ENCODE data around the gene INTS1.

INTS1 gene

DNA sequence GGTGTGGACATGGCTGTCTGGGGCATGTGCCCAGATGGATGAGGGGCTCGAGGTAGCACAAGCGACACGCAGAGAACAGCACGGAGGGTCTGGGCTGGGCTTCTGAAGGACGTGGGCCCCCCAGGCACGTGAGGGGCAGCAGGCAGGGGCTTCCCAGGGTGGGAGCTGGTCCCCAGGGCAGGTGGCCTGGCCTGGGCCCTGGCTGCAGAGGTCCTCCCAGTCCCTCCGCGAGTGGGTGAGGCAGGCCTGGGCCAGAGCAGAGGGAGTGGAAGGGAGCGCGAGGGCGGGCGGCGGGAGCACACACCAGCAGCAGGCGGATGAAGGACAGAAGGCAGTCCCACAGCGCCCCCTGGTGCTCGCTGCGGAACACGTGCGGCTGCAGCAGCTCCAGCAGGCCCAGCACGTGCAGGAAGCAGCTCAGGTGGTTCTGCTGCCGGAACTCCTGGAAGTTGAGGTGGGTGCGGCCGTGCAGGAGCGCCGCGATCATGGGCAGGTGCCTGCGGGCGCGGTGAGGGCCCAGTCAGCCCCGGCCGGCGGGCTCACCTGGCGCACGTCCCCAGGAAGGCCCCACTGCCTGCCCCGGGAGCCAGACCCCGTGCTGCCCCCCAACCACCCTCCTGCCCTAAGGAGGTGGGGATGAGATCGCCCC, 30.2 kb downstream of the INTS1 start:
- in situ Hi-C loops (cut with HindIII; ENCODE audit: low sequenced_read_pairs) = no loop called here
- no peak overlapping the region for H3K4me3 ChIP-seq (ENCODE audit: low read depth, low read length)
- TF ChIP-seq, protein P1, sequence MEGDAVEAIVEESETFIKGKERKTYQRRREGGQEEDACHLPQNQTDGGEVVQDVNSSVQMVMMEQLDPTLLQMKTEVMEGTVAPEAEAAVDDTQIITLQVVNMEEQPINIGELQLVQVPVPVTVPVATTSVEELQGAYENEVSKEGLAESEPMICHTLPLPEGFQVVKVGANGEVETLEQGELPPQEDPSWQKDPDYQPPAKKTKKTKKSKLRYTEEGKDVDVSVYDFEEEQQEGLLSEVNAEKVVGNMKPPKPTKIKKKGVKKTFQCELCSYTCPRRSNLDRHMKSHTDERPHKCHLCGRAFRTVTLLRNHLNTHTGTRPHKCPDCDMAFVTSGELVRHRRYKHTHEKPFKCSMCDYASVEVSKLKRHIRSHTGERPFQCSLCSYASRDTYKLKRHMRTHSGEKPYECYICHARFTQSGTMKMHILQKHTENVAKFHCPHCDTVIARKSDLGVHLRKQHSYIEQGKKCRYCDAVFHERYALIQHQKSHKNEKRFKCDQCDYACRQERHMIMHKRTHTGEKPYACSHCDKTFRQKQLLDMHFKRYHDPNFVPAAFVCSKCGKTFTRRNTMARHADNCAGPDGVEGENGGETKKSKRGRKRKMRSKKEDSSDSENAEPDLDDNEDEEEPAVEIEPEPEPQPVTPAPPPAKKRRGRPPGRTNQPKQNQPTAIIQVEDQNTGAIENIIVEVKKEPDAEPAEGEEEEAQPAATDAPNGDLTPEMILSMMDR (IDR thresholded peaks at IDR 0.05; ENCODE audit: low read depth, low read length) = peak; percentile 87
- peak; percentile 73 for DNase-seq (ENCODE audit: low read depth, low spot score)

DNA sequence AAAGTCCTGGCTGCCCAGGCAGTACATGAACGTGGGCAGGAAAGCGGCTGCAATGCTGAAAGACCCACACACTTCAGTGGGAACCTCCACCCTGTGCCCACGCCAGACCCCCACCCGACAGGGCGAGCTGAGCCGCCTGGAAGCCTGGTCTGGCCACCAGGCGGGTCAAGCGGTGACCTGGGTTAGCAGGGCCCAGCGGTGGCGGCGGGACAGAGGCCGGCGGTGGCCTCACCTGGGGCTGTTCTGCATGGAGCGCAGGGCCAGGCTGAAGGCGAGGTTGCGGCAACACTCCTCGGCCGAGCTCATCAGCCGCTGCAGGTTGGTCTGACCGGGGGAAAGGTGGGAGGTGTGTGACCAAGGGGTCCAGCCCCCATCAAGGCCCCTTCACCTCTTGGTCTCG, 33.3 kb downstream of the INTS1 start:
- TF ChIP-seq, protein P1 (IDR thresholded peaks at IDR 0.05; ENCODE audit: low read depth, low read length) = no peak
- in situ Hi-C loops (cut with HindIII; ENCODE audit: low sequenced_read_pairs) = no loop called here
- no peak for DNase-seq (ENCODE audit: low read depth, low spot score)

DNA sequence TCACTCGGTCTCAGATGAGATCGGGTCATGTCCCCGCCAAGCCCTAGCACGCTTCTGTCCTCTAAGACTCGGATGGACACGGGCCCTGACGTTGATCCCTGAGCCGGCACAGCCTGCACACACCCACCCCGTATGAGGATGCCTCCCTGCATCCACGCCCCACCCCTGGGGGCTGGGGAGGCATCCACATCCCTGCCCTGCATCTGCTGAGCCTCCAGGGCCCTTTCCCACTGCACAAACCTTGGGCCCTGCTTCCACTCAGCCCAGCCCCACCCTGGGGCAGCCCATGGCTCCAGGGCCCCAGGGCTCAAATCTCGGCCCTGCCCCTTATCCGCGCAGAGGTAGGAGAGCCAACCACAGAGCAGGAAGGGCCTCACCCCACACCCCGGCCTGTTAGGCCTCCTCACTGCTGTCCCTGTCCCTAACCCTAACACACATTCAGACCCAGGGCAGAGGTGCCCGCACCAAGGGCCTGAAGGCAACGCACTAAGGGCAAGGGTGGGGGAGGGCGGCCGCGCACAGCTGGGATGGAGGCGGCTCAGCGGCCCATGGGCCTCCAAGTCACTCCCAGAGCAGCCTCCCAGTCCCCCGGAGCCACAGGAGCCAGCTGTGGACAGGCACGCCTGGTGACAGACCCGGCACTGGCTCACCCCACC, 35.4 kb downstream of the INTS1 start:
- TF ChIP-seq, protein P1 (IDR thresholded peaks at IDR 0.05; ENCODE audit: low read depth, low read length) = no peak
- no peak for DNase-seq (ENCODE audit: low read depth, low spot score)
- no peak overlapping the region for H3K4me3 ChIP-seq (ENCODE audit: low read depth, low read length)
- in situ Hi-C loops (cut with HindIII; ENCODE audit: low sequenced_read_pairs) = no loop called here

More for the DNA sequence above, 33.3 kb downstream of the INTS1 start:
- H3K4me3 ChIP-seq (ENCODE audit: low read depth, low read length) = no peak overlapping the region

DNA sequence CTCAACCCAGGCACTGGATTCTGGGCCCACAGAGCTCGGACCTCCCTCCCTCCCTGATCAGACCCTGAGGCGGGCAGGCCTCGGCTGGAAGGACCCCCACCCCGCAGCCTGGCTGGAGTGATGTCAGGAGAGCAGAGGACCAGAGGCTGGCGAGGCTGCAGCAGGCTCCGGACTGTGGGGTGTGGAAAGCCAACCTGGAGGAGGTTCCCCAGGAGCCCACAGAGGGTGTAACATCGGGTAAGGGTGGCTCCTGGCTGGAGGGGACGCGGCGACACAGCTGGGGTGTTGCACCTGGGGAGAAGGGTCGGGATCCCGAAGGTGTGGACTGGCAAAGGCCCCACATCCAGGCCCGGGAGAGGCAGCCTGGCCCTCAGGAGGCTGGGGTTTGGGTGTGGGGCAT, 36.0 kb downstream of the INTS1 start:
- in situ Hi-C loops (cut with HindIII; ENCODE audit: low sequenced_read_pairs) = no loop called here
- no peak for DNase-seq (ENCODE audit: low read depth, low spot score)
- no peak overlapping the region for H3K4me3 ChIP-seq (ENCODE audit: low read depth, low read length)
- TF ChIP-seq, protein P1 (IDR thresholded peaks at IDR 0.05; ENCODE audit: low read depth, low read length) = no peak

DNA sequence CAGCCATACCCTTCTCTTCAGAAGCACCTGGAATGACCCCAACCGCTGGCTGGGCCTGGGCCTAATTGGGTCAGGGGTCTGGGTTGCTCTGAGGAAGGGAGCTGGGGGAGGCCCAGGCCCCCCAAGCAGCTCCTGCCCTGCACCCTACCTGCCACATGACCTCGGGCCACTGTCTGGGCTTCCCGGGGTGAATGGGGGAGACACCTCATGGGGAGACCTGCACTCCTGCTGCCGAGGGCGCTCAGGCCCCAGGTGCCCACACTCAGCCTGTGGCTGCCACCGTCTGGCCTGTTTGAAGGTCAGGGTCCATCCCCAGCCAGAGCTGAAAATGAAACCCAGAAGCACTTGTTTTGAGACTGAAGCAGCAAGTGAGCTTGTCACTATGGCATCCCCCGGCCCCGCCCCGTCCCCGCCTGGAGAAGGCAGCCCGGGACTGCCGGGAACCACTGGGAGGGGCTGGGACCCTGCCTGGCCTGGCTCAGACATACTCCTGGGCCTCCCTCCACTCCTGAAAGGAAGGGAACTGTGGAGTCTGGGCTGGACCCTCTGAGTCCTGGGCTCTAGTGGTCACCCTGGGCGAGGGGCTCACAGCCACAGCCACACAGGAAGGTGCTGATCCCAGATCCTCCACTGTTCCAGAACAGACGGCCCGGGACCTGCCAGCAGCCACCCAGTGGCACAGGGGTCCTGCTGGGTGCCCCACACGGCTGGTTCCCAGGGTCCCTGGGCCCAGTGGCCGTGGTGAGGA, 37.5 kb downstream of the INTS1 start:
- no peak overlapping the region for H3K4me3 ChIP-seq (ENCODE audit: low read depth, low read length)
- peak; percentile 74 for DNase-seq (ENCODE audit: low read depth, low spot score)
- in situ Hi-C loops (cut with HindIII; ENCODE audit: low sequenced_read_pairs) = no loop called here
- TF ChIP-seq, protein P1 (IDR thresholded peaks at IDR 0.05; ENCODE audit: low read depth, low read length) = no peak

DNA sequence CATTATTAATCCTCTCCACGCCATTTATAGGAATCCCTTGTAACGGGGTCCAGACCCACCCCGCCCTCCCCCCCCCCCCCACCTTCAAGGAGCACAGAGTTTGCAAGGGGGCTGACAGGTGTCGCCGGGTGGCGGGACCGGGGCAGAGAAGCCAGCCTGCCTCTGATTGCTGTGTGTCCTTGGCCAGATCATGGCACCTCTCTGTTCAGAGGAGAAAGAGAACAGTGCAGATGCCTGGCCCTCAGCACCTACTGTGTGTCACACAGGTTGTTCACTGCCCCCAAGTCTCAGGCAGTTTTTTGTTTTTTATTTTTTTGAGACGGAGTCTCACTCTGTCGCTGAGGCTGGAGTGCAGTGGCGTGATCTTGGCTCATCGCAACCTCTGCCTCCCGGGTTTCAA, 39.5 kb downstream of the INTS1 start:
- in situ Hi-C loops (cut with HindIII; ENCODE audit: low sequenced_read_pairs) = no loop called here
- H3K4me3 ChIP-seq (ENCODE audit: low read depth, low read length) = no peak overlapping the region
- TF ChIP-seq, protein P1 (IDR thresholded peaks at IDR 0.05; ENCODE audit: low read depth, low read length) = no peak
- DNase-seq (ENCODE audit: low read depth, low spot score) = no peak

Measured in astrocyte of the spinal cord (primary cell).